Right ventricle myocardium superior (tissue), 1 donor: ENCODE measurements around the gene MDP1. TPM values are rescaled to one million over a fixed set of nuclear protein-coding genes. Genes with fewer than 3 reads are reported as not detected.

Experiments used
- ATAC-seq: fragments of 200-7000 bp; cut with Tn5 transposase; one replicate; pipeline ENCODE4 v1.9.1; 2020; ENCODE audit warnings: mild to moderate bottlenecking; ENCODE audit not compliant: poor library complexity
- DNase-seq: peaks from one replicate; pipeline ENCODE4 v3.0.0-alpha.2; 2020
- intact Hi-C: fragments of 100-400 bp; cut with DNase I; formaldehyde crosslinking; loops from one replicate; pipeline ENCODE4 v1.11.2; 2022
- long read RNA-seq: library from polyadenylated mRNA; unstranded; transcript quantifications from one replicate; pipeline ENCODE4 v2.0.0, GENCODE V29; 2021
- total RNA-seq: library from RNA; stranded (reverse); fragmentation: NEBNext Ultra II Directional; extraction: Animal tissue kit (Norgen Biotek cat#: 25700); gene quantifications from one replicate; pipeline ENCODE4 v1.2.1, GENCODE V29; 2021
- donor health status: DM: no; HTN: yes; CAD: no; lungs with severe emphysema.

Gene MDP1
- 18.9 TPM for total RNA-seq
- long read RNA-seq, transcript MDP1-201 (6 exons, 730 nt): major isoform, 5 of 7 reads
- long read RNA-seq, partial matches to known transcripts: 0 of 7 reads
- long read RNA-seq, other reads (novel, unspliced or antisense): 2 of 7 reads

GRCh38 chr14:24215495-24216344, at the start of gene MDP1:
TSS of gene MDP1 (minus strand) at chr14:24216066. CDS start at chr14:24215955, 111 bp downstream.
- DNase-seq (peak; percentile 93), ATAC-seq (peak; percentile 86)
- intact Hi-C loops: no loop called here

GRCh38 chr14:24264298-24264697, 48.4 kb upstream of the MDP1 start:
- ATAC-seq (no peak), DNase-seq (no peak)
- intact Hi-C loops: no loop called here

GRCh38 chr14:24263848-24264247, 48.0 kb upstream of the MDP1 start:
- ATAC-seq: no peak
- DNase-seq: no peak

GRCh38 chr14:24262821-24263733, 47.2 kb upstream of the MDP1 start, which contains the start of gene TGM1:
TSS of gene TGM1 (minus strand) at chr14:24263177. CDS start at chr14:24262352, 825 bp downstream.
- intact Hi-C loops: no loop called here
- no peak for ATAC-seq
- DNase-seq: no peak

More at GRCh38 chr14:24263848-24264247, 48.0 kb upstream of the MDP1 start:
- intact Hi-C loops: no loop called here

- ATAC-seq (no peak), DNase-seq (no peak)
- intact Hi-C loops: no loop called here
Measured at GRCh38 chr14:24261969-24262327, 46.1 kb upstream of the MDP1 start.

- DNase-seq (no peak), ATAC-seq (no peak)
- intact Hi-C loops: no loop called here
Measured at GRCh38 chr14:24261256-24261968, 45.5 kb upstream of the MDP1 start.

- intact Hi-C loops: no loop called here
- no peak for ATAC-seq
- no peak for DNase-seq
Measured at GRCh38 chr14:24260780-24261157, 44.9 kb upstream of the MDP1 start.

GRCh38 chr14:24260026-24260779, 44.3 kb upstream of the MDP1 start:
- ATAC-seq: no peak
- intact Hi-C loops: no loop called here
- no peak for DNase-seq

- DNase-seq (no peak), ATAC-seq (no peak)
- intact Hi-C loops: loop anchor here (5.0 kb wide), 1 partner anchor 33 kb away; no protein-coding TSS in a partner anchor
Measured at GRCh38 chr14:24259282-24260025, 43.6 kb upstream of the MDP1 start.

GRCh38 chr14:24258548-24259265, 42.8 kb upstream of the MDP1 start:
- intact Hi-C loops: loop anchor here (5.0 kb wide), 1 partner anchor 34 kb away; no protein-coding TSS in a partner anchor
- DNase-seq (no peak), ATAC-seq (no peak)

- DNase-seq (no peak), ATAC-seq (no peak)
- intact Hi-C loops: loop anchor here (5.0 kb wide), 1 partner anchor 34 kb away; no protein-coding TSS in a partner anchor
Measured at GRCh38 chr14:24258119-24258518, 42.3 kb upstream of the MDP1 start.

- ATAC-seq: no peak
- no peak for DNase-seq
- intact Hi-C loops: loop anchor here (5.0 kb wide), 1 partner anchor 35 kb away; no protein-coding TSS in a partner anchor
Measured at GRCh38 chr14:24256960-24257359, 41.1 kb upstream of the MDP1 start.

- intact Hi-C loops: loop anchor here (5.0 kb wide), 1 partner anchor 36 kb away; no protein-coding TSS in a partner anchor
- no peak for ATAC-seq
- DNase-seq: no peak
Measured at GRCh38 chr14:24255931-24256711, 40.3 kb upstream of the MDP1 start.

- intact Hi-C loops: loop anchor here (5.0 kb wide), 1 partner anchor 37 kb away; no protein-coding TSS in a partner anchor
- ATAC-seq (no peak), DNase-seq (no peak)
Measured at GRCh38 chr14:24255438-24255837, 39.6 kb upstream of the MDP1 start.

- ATAC-seq (no peak), DNase-seq (no peak)
- intact Hi-C loops: loop anchor here (5.0 kb wide), 1 partner anchor 37 kb away; no protein-coding TSS in a partner anchor
Measured at GRCh38 chr14:24254630-24255392, 38.9 kb upstream of the MDP1 start.
